Chondrocyte (in vitro differentiated cells): ENCODE measurements around the gene PRKCA. TPM values are rescaled to one million over a fixed set of nuclear protein-coding genes. Genes with fewer than 3 reads are reported as not detected.
A peak's percentile ranks its signal among the peaks of the same experiment; 100 is the strongest.

Experiments
- DNase-seq: peaks from one replicate; pipeline ENCODE4 v3.0.0; 2021; ENCODE audit warnings: mixed read lengths, low spot score
- H3K27ac Mint-ChIP-seq: one replicate; pipeline ENCODE4 v1.8.0; 2021; ENCODE audit warnings: mild to moderate bottlenecking, moderate library complexity, mixed read lengths; ENCODE audit not compliant: unreplicated experiment
- H3K27me3 Mint-ChIP-seq: 2 replicates; pipeline ENCODE4 v1.8.0; 2021; ENCODE audit warnings: low read depth, mixed read lengths
- H3K36me3 Mint-ChIP-seq: 2 replicates; pipeline ENCODE4 v1.8.0; 2021; ENCODE audit warnings: low read depth, mixed read lengths
- H3K4me1 Mint-ChIP-seq: 2 replicates; pipeline ENCODE4 v1.8.0; 2021; ENCODE audit warnings: low read depth, mild to moderate bottlenecking, mixed read lengths
- H3K4me3 Mint-ChIP-seq: one replicate; pipeline ENCODE4 v1.8.0; 2021; ENCODE audit warnings: mild to moderate bottlenecking, moderate library complexity, mixed read lengths; ENCODE audit not compliant: unreplicated experiment
- H3K9me3 Mint-ChIP-seq: 2 replicates; pipeline ENCODE4 v1.8.0; 2021; ENCODE audit warnings: low read depth, mixed read lengths
- total RNA-seq: library from RNA; stranded (reverse); gene quantifications from 3 replicates; pipeline ENCODE4 v1.2.1, GENCODE V29; 2021
- TF ChIP-seq, protein P1 (sequence below): fragments of 200-600 bp; sonication (generic); IDR thresholded peaks from 2 replicates; pipeline ENCODE4 v1.5.0; 2021; ENCODE audit warnings: antibody characterized with exemption, mild to moderate bottlenecking, moderate library complexity

Gene PRKCA
- total RNA-seq, 1 donor from 2014 or later, result 51.5 TPM

DNA sequence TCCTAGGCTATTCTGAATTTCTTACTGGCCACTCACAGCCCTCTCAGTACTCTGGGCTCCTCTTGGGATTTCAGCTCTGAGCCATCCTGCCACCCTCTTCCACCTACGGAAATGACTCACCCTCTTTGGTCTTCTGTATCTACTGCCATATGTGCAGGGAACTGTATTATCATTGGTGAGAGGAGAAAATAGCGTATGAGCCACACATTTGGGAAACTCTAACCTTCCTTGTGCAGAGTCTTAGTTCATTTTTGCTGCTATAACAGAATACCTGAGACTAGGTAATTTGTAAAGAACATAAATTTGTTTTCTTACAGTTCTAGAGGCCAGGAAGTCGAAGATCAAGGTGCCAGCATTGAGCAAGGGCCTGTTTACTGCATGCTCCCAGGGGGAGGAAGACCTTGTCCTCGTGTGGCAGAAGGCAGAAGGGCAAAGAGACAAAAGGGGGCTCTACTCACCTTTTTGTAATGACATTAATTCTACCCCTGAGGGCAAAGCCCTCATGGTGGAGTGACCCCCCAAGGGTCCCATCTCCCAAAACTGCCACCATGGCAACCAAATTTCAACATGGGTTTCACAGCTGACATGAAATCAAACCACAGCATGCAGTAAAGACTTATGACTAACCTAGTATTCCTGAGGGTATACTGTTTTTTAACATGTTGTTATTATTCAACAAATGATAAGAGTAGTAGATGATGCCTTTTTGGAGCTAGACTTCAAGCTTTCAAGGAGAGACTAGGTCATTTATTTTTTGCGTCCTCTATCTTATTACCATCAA, 191.8 kb downstream of the PRKCA start:
- TF ChIP-seq, protein P1, sequence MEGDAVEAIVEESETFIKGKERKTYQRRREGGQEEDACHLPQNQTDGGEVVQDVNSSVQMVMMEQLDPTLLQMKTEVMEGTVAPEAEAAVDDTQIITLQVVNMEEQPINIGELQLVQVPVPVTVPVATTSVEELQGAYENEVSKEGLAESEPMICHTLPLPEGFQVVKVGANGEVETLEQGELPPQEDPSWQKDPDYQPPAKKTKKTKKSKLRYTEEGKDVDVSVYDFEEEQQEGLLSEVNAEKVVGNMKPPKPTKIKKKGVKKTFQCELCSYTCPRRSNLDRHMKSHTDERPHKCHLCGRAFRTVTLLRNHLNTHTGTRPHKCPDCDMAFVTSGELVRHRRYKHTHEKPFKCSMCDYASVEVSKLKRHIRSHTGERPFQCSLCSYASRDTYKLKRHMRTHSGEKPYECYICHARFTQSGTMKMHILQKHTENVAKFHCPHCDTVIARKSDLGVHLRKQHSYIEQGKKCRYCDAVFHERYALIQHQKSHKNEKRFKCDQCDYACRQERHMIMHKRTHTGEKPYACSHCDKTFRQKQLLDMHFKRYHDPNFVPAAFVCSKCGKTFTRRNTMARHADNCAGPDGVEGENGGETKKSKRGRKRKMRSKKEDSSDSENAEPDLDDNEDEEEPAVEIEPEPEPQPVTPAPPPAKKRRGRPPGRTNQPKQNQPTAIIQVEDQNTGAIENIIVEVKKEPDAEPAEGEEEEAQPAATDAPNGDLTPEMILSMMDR, result no peak
- Mint-ChIP-seq H3K9me3 (no peaks in the 10 kb centered on the region), H3K27ac (peak overlapping the region; percentile 57), H3K27me3 (no peaks in the 10 kb centered on the region), H3K4me3 (no peak overlapping the region), H3K36me3 (no peaks in the 10 kb centered on the region), H3K4me1 (peaks cover 31% of the 10 kb centered on the region)
- DNase-seq, result no peak

DNA sequence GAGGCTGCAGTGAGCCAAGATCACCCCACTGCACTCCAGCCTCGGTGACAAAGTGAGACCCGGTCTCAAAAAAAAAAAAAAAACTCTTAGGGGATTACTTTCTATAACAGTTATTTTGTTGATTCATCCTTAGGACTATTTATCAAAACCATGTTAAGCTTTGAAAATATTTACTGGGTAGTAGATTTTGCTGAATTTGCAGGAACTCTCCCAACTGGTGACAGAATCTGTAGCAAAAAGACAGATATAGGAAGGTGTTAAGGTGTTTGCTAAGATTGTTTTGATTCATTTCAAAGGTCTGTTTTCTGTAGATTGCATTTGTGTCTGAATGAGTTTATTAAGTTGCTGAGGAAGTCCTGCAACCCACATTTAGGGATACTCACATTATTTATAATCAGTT, 192.6 kb downstream of the PRKCA start:
- no peak for DNase-seq
- Mint-ChIP-seq H3K27ac (no peak overlapping the region), H3K36me3 (no peaks in the 10 kb centered on the region), H3K9me3 (no peaks in the 10 kb centered on the region), H3K27me3 (no peaks in the 10 kb centered on the region), H3K4me3 (no peak overlapping the region), H3K4me1 (peaks cover 31% of the 10 kb centered on the region)
- TF ChIP-seq, protein P1, result no peak

DNA sequence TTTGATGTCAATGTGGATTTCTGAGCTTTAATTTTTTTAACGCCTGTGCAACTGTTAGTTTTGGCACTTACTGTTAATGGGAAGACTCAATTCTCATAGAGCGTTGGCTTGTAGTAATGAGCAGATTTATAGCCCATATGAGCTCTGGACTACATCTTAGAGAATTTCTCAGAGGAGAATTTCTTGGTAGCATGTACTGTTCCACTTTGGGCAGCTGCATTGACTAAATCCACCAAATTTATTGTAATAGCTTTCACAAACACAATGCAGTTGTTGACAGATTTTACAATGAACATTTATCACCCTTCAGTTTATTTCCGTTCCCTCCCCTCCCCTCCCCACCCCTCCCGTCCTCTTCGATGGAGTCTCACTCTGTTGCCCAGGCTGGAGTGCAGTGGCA, 193.9 kb downstream of the PRKCA start:
- TF ChIP-seq, protein P1, result no peak
- H3K4me3 Mint-ChIP-seq, result no peak overlapping the region
- no peaks in the 10 kb centered on the region for H3K27me3 Mint-ChIP-seq
- H3K4me1 Mint-ChIP-seq, result peaks cover 31% of the 10 kb centered on the region
- no peaks in the 10 kb centered on the region for H3K36me3 Mint-ChIP-seq
- H3K9me3 Mint-ChIP-seq, result no peaks in the 10 kb centered on the region
- DNase-seq, result no peak
- no peak overlapping the region for H3K27ac Mint-ChIP-seq

DNA sequence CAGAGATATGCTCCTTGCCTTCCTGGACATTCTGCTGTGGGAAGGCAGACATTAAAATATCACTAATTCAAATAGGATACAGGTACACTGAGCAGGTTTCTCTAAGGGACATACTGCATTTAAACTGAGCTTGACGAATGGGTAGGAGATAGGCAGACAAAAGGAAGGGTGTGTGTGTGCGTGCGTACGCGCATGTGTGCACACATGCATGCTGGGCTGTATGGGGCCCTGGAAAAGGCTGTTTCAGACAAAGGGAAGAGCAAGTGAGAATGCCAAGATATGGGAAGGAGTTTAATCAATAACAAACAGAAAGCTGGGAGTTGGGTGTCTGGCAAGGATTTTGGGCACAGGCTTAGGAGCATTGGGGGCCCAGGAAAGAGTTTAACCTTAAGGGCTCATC, 196.2 kb downstream of the PRKCA start:
- H3K4me1 Mint-ChIP-seq, result peaks cover 28% of the 10 kb centered on the region
- DNase-seq, result no peak
- H3K27ac Mint-ChIP-seq, result no peak overlapping the region
- H3K27me3 Mint-ChIP-seq, result no peaks in the 10 kb centered on the region
- TF ChIP-seq, protein P1, result no peak
- no peak overlapping the region for H3K4me3 Mint-ChIP-seq
- H3K36me3 Mint-ChIP-seq, result no peaks in the 10 kb centered on the region
- no peaks in the 10 kb centered on the region for H3K9me3 Mint-ChIP-seq

DNA sequence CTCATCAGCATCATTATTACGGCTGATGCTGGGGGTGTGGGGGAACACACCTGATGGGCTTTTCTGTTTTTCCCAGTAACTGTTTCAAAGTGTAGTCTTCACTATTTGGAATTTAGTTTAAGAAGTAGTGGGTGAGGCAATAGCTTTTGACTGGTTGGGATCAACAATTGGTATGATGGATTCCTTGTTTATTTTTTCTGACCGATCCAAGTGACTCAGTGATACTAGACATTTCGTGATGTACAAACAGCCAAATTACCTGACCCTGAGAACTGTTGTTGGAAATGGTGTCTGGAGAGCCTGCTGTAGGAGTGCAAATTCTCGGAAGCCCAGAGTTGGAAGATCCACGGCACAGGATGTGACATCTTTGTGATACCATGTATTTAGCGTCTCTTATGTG, 204.2 kb downstream of the PRKCA start:
- Mint-ChIP-seq H3K36me3 (no peaks in the 10 kb centered on the region), H3K9me3 (no peaks in the 10 kb centered on the region), H3K4me3 (no peak overlapping the region), H3K4me1 (peaks cover 76% of the 10 kb centered on the region), H3K27ac (peak overlapping the region; percentile 87), H3K27me3 (no peaks in the 10 kb centered on the region)
- TF ChIP-seq, protein P1, result no peak
- DNase-seq, result no peak
